H9 (cell line): Measurements from ENCODE around the gene MALRD1. TPM values are rescaled to one million over a fixed set of nuclear protein-coding genes. Genes with fewer than 3 reads are reported as not detected.

ENCODE experiments used
- DNase-seq: peaks from one replicate; pipeline ENCODE4 v3.0.0-alpha.2; 2017
- H2AFZ ChIP-seq: one replicate; pipeline ENCODE4 v1.6.1; 2013; ENCODE audit warnings: mild to moderate bottlenecking, low read length, control low read depth, moderate library complexity
- H2AK5ac ChIP-seq: 2 replicates; pipeline ENCODE4 v1.6.1; 2013; ENCODE audit warnings: low read length, control low read depth, mixed read lengths; ENCODE audit not compliant: insufficient read length
- H2BK120ac ChIP-seq: one replicate; pipeline ENCODE4 v1.6.1; 2013; ENCODE audit warnings: low read depth, mild to moderate bottlenecking, low read length, control low read depth, inconsistent platforms; ENCODE audit not compliant: poor library complexity, severe bottlenecking
- H2BK12ac ChIP-seq: 2 replicates; pipeline ENCODE4 v1.6.1; 2013; ENCODE audit warnings: low read length, control low read depth, mixed read lengths, low read depth; ENCODE audit not compliant: insufficient read length
- H2BK15ac ChIP-seq: 2 replicates; pipeline ENCODE4 v1.6.1; 2013; ENCODE audit warnings: low read depth, low read length, control low read depth
- H2BK20ac ChIP-seq: one replicate; pipeline ENCODE4 v1.6.1; 2013; ENCODE audit warnings: low read depth, mild to moderate bottlenecking, low read length, control low read depth, inconsistent platforms; ENCODE audit not compliant: poor library complexity, severe bottlenecking
- H2BK5ac ChIP-seq: 2 replicates; pipeline ENCODE4 v1.6.1; 2013; ENCODE audit warnings: low read length, control low read depth, mixed read lengths; ENCODE audit not compliant: insufficient read length
- H3K14ac ChIP-seq: 2 replicates; pipeline ENCODE4 v1.6.1; 2013; ENCODE audit warnings: low read length, control low read depth; ENCODE audit not compliant: insufficient read depth
- H3K18ac ChIP-seq: 2 replicates; pipeline ENCODE4 v1.6.1; 2013; ENCODE audit warnings: low read depth, mild to moderate bottlenecking, mixed read lengths, low read length, control low read depth; ENCODE audit not compliant: insufficient read length
- H3K23ac ChIP-seq: 2 replicates; pipeline ENCODE4 v1.6.1; 2013; ENCODE audit warnings: low read length, control low read depth, mixed read lengths, low read depth; ENCODE audit not compliant: insufficient read length
- H3K23me2 ChIP-seq: 2 replicates; pipeline ENCODE4 v1.6.1; 2013; ENCODE audit warnings: low read depth, mild to moderate bottlenecking, mixed read lengths, low read length, control low read depth; ENCODE audit not compliant: insufficient read length, poor library complexity, severe bottlenecking
- H3K27ac ChIP-seq: 2 replicates; pipeline ENCODE4 v1.5.1; 2013; ENCODE audit warnings: low read length, control low read depth, mixed read lengths, low read depth; ENCODE audit not compliant: insufficient read length
- H3K27me3 ChIP-seq: 2 replicates; pipeline ENCODE4 v1.6.1; 2013; ENCODE audit warnings: low read length, control low read depth, inconsistent platforms; ENCODE audit not compliant: insufficient read depth
- H3K4ac ChIP-seq: 2 replicates; pipeline ENCODE4 v1.6.1; 2013; ENCODE audit warnings: low read depth, mild to moderate bottlenecking, control low read depth, inconsistent platforms, low read length, moderate library complexity
- H3K4me1 ChIP-seq: 2 replicates; pipeline ENCODE4 v1.6.1; 2013; ENCODE audit warnings: low read length, control low read depth, inconsistent platforms; ENCODE audit not compliant: insufficient read depth
- H3K4me2 ChIP-seq: 2 replicates; pipeline ENCODE4 v1.6.1; 2013; ENCODE audit warnings: low read length, control low read depth, mixed read lengths; ENCODE audit not compliant: insufficient read length, insufficient read depth
- H3K56ac ChIP-seq: 2 replicates; pipeline ENCODE4 v1.6.1; 2013; ENCODE audit warnings: low read depth, mild to moderate bottlenecking, mixed read lengths, low read length, control low read depth; ENCODE audit not compliant: insufficient read length
- H3K79me1 ChIP-seq: 2 replicates; pipeline ENCODE4 v1.6.1; 2013; ENCODE audit warnings: low read depth, mild to moderate bottlenecking, moderate library complexity, low read length, control low read depth, inconsistent platforms; ENCODE audit not compliant: insufficient read depth, poor library complexity, severe bottlenecking
- H3K79me2 ChIP-seq: 2 replicates; pipeline ENCODE4 v1.6.1; 2013; ENCODE audit warnings: low read length, control low read depth, inconsistent platforms; ENCODE audit not compliant: insufficient read depth
- H3K9ac ChIP-seq: 2 replicates; pipeline ENCODE4 v1.6.1; 2013; ENCODE audit warnings: low read length, control low read depth, mixed read lengths; ENCODE audit not compliant: insufficient read length; ENCODE audit errors: extremely low read depth
- H3K9me3 ChIP-seq: one replicate; pipeline ENCODE4 v1.6.1; 2013; ENCODE audit warnings: low read depth, low read length, inconsistent platforms; ENCODE audit not compliant: control insufficient read depth
- H3T11ph ChIP-seq: one replicate; pipeline ENCODE4 v1.6.1; 2013; ENCODE audit warnings: mild to moderate bottlenecking, low read length, control low read depth, inconsistent platforms
- H4K20me1 ChIP-seq: one replicate; pipeline ENCODE4 v1.6.1; 2013; ENCODE audit not compliant: control insufficient read depth, insufficient read length, insufficient read depth
- H4K5ac ChIP-seq: 2 replicates; pipeline ENCODE4 v1.6.1; 2013; ENCODE audit warnings: low read depth, mild to moderate bottlenecking, mixed read lengths, low read length, control low read depth; ENCODE audit not compliant: insufficient read length
- H4K8ac ChIP-seq: replicated peaks from 2 replicates; pipeline ENCODE4 v1.6.1; 2013; ENCODE audit warnings: low read length, control low read depth, mixed read lengths, low read depth; ENCODE audit not compliant: insufficient read length
- H4K91ac ChIP-seq: 2 replicates; pipeline ENCODE4 v1.6.1; 2013; ENCODE audit warnings: low read depth, mild to moderate bottlenecking, moderate library complexity, mixed read lengths, low read length, control low read depth; ENCODE audit not compliant: insufficient read length
- H3K27ac Mint-ChIP-seq, 3 experiments: 2 replicates in 2 of 3; 3 replicates in 1 of 3; pipeline ENCODE4 v1.8.0; 2020 to 2021; ENCODE audit warnings: mixed read lengths in 3 of 3, mild to moderate bottlenecking in 1 of 3, moderate library complexity in 1 of 3
- H3K27me3 Mint-ChIP-seq: 2 replicates; pipeline ENCODE4 v1.8.0; 2021; ENCODE audit warnings: low read depth, mild to moderate bottlenecking, moderate library complexity, mixed read lengths
- H3K36me3 Mint-ChIP-seq, 3 experiments: 2 replicates in 2 of 3; 3 replicates in 1 of 3; pipeline ENCODE4 v1.8.0; 2020 to 2021; ENCODE audit warnings: low read depth in 3 of 3, mixed read lengths in 3 of 3; ENCODE audit not compliant: insufficient read depth in 1 of 3
- H3K4me1 Mint-ChIP-seq, 2 experiments: 2 replicates each; pipeline ENCODE4 v1.8.0; 2020; ENCODE audit warnings: mixed read lengths in 2 of 2
- H3K4me3 Mint-ChIP-seq, 2 experiments: 2 replicates in 1 of 2; 3 replicates in 1 of 2; pipeline ENCODE4 v1.8.0; 2020 to 2021; ENCODE audit warnings: mild to moderate bottlenecking in 2 of 2, mixed read lengths in 2 of 2, moderate library complexity in 1 of 2
- H3K9me3 Mint-ChIP-seq, 2 experiments: 2 replicates in 1 of 2; 3 replicates in 1 of 2; pipeline ENCODE4 v1.8.0; 2020; ENCODE audit warnings: mild to moderate bottlenecking in 2 of 2, mixed read lengths in 2 of 2, moderate library complexity in 1 of 2
- CTCF ChIP-seq: fragments of 200-600 bp; sonication (generic); conservative IDR thresholded peaks from 3 replicates; pipeline ENCODE4 v1.8.0; 2021; ENCODE audit warnings: antibody characterized with exemption, mild to moderate bottlenecking
- WGBS: extraction: QIAGEN DNeasy Blood & Tissue Kit; methylation state at CpG from one replicate; pipeline ENCODE4 v1.1.7; 2013; ENCODE audit warnings: missing lambda C conversion rate, low lambda C conversion rate, mixed read lengths; ENCODE audit not compliant: insufficient read length; ENCODE audit errors: extremely low coverage; 5-methylcytosine and 5-hydroxymethylcytosine counted together
- total RNA-seq: library from RNA; stranded (reverse); gene quantifications from 2 replicates; pipeline ENCODE4 v1.2.1, GENCODE V29; 2021

The MALRD1 gene
- total RNA-seq, 1 experiment from 2014 or later: 0.20 TPM

DNA sequence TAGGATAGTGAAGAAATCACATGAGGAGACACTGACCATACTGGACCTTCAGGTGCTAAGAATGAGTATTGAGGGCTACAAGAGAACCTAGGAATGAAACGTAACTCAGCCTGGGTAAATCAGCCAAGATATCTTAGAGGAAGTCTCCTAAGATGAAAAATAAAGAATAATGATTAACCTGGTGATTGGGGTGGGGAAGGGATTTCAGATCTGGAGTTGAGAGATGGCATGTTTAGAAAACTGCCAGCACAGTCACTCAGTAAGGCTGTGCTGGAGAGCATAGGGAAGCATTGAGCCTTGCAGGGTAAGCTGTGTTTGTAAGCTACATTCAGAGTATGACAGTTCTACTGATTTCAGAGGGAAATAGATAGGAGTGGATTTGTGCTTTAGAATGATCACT, 1.9 kb upstream of the MALRD1 start:
- H3K4ac ChIP-seq: no peak overlapping the region
- no peak overlapping the region for H4K91ac ChIP-seq
- H3K27me3 ChIP-seq: no peaks in the 10 kb centered on the region
- no peak overlapping the region for H2BK5ac ChIP-seq
- H3K79me2 ChIP-seq: no peaks in the 10 kb centered on the region
- Mint-ChIP-seq H3K4me3 (no peak overlapping the region), H3K9me3 (no peaks in the 10 kb centered on the region; a peak in 1 of 5 replicates), H3K36me3 (no peaks in the 10 kb centered on the region), H3K27ac (no peak overlapping the region), H3K4me1 (peaks cover 3 to 6% of the 10 kb centered on the region in 2 experiments; a peak in 1 of 4 replicates), H3K27me3 (no peaks in the 10 kb centered on the region)
- H3K9me3 ChIP-seq: no peaks in the 10 kb centered on the region
- H3K14ac ChIP-seq: no peak overlapping the region
- WGBS: no CpG with 5 or more reads among the region's 1 CpG
- H3K4me1 ChIP-seq: no peaks in the 10 kb centered on the region
- H2AFZ ChIP-seq: no peak overlapping the region
- no peak overlapping the region for H4K5ac ChIP-seq
- H2BK15ac ChIP-seq: no peak overlapping the region
- no peak overlapping the region for H2BK120ac ChIP-seq
- H3K27ac ChIP-seq: no peak overlapping the region
- no peak overlapping the region for H3K4me2 ChIP-seq
- no peak overlapping the region for H3T11ph ChIP-seq
- no peak overlapping the region for H2BK12ac ChIP-seq
- no peaks in the 10 kb centered on the region for H4K20me1 ChIP-seq
- no peak overlapping the region for H2AK5ac ChIP-seq
- H3K23me2 ChIP-seq: no peaks in the 10 kb centered on the region
- H3K23ac ChIP-seq: no peak overlapping the region
- no peak overlapping the region for H4K8ac ChIP-seq
- no peak for DNase-seq
- H2BK20ac ChIP-seq: no peak overlapping the region
- no peak overlapping the region for H3K18ac ChIP-seq
- H3K9ac ChIP-seq: no peak overlapping the region
- no peaks in the 10 kb centered on the region for H3K79me1 ChIP-seq
- no peak overlapping the region for H3K56ac ChIP-seq
- TF ChIP-seq CTCF: no peak
